ENCODE data around the gene RIC8A. TPM values are rescaled to one million over a fixed set of nuclear protein-coding genes. Genes with fewer than 3 reads are reported as not detected.

RIC8A gene
- total RNA-seq, 1 donor from 2014 or later, result 95.5 TPM

- no peaks in the 10 kb centered on the region for H3K4me1 Mint-ChIP-seq (ENCODE audit: low read depth, unreplicated experiment)
- no peak for TF ChIP-seq CTCF (IDR thresholded peaks at IDR 0.05; ENCODE audit: partially characterized antibody, unreplicated experiment)
- H3K27me3 Mint-ChIP-seq (ENCODE audit: unreplicated experiment), result peaks cover 17% of the 10 kb centered on the region
- H3K4me3 Mint-ChIP-seq (ENCODE audit: unreplicated experiment), result peak overlapping the region; percentile 97
- H3K27ac Mint-ChIP-seq (ENCODE audit: unreplicated experiment), result no peak overlapping the region
- DNase-seq, result no peak
- no peaks in the 10 kb centered on the region for H3K36me3 Mint-ChIP-seq (ENCODE audit: unreplicated experiment)
- peaks cover 16% of the 10 kb centered on the region for H3K9me3 Mint-ChIP-seq (ENCODE audit: unreplicated experiment)
Observed at GRCh38 chr11:206002-206384, 1.5 kb upstream of the RIC8A start.

GRCh38 chr11:206526-207207, 841 bp upstream of the RIC8A start:
- peak overlapping the region; percentile 82 for H3K27ac Mint-ChIP-seq (ENCODE audit: unreplicated experiment)
- no peaks in the 10 kb centered on the region for H3K4me1 Mint-ChIP-seq (ENCODE audit: low read depth, unreplicated experiment)
- peaks cover 4% of the 10 kb centered on the region for H3K36me3 Mint-ChIP-seq (ENCODE audit: unreplicated experiment)
- TF ChIP-seq CTCF (IDR thresholded peaks at IDR 0.05; ENCODE audit: partially characterized antibody, unreplicated experiment), result no peak
- H3K9me3 Mint-ChIP-seq (ENCODE audit: unreplicated experiment), result peaks cover 16% of the 10 kb centered on the region
- peak overlapping the region; percentile 97 for H3K4me3 Mint-ChIP-seq (ENCODE audit: unreplicated experiment)
- H3K27me3 Mint-ChIP-seq (ENCODE audit: unreplicated experiment), result peaks cover 17% of the 10 kb centered on the region
- DNase-seq, result no peak

GRCh38 chr11:207863-208180, 314 bp downstream of the RIC8A start:
- peaks cover 4% of the 10 kb centered on the region for H3K36me3 Mint-ChIP-seq (ENCODE audit: unreplicated experiment)
- H3K27ac Mint-ChIP-seq (ENCODE audit: unreplicated experiment), result peak overlapping the region; percentile 94

GRCh38 chr11:208181-208916, 841 bp downstream of the RIC8A start:
- no peaks in the 10 kb centered on the region for H3K4me1 Mint-ChIP-seq (ENCODE audit: low read depth, unreplicated experiment)
- peak overlapping the region; percentile 97 for H3K4me3 Mint-ChIP-seq (ENCODE audit: unreplicated experiment)
- H3K36me3 Mint-ChIP-seq (ENCODE audit: unreplicated experiment), result peaks cover 8% of the 10 kb centered on the region

More at GRCh38 chr11:207863-208180, 314 bp downstream of the RIC8A start:
- no peak for TF ChIP-seq CTCF (IDR thresholded peaks at IDR 0.05; ENCODE audit: partially characterized antibody, unreplicated experiment)
- Mint-ChIP-seq H3K9me3 (ENCODE audit: unreplicated experiment) (peaks cover 16% of the 10 kb centered on the region), H3K4me1 (ENCODE audit: low read depth, unreplicated experiment) (no peaks in the 10 kb centered on the region), H3K27me3 (ENCODE audit: unreplicated experiment) (peaks cover 17% of the 10 kb centered on the region), H3K4me3 (ENCODE audit: unreplicated experiment) (peak overlapping the region; percentile 97)
- no peak for DNase-seq

More at GRCh38 chr11:208181-208916, 841 bp downstream of the RIC8A start:
- TF ChIP-seq CTCF (IDR thresholded peaks at IDR 0.05; ENCODE audit: partially characterized antibody, unreplicated experiment), result no peak
- DNase-seq, result peak; percentile 84
- Mint-ChIP-seq H3K9me3 (ENCODE audit: unreplicated experiment) (peaks cover 18% of the 10 kb centered on the region), H3K27me3 (ENCODE audit: unreplicated experiment) (peaks cover 21% of the 10 kb centered on the region), H3K27ac (ENCODE audit: unreplicated experiment) (peak overlapping the region; percentile 94)
